NCI-H2196 (cell line): ENCODE data around the gene KBTBD12.

Experiments
- DNase-seq: peaks from one replicate; lab custom pipeline; 2025; ENCODE audit not compliant: unreplicated experiment; lab: John Stamatoyannopoulos, UW

KBTBD12 gene

DNA sequence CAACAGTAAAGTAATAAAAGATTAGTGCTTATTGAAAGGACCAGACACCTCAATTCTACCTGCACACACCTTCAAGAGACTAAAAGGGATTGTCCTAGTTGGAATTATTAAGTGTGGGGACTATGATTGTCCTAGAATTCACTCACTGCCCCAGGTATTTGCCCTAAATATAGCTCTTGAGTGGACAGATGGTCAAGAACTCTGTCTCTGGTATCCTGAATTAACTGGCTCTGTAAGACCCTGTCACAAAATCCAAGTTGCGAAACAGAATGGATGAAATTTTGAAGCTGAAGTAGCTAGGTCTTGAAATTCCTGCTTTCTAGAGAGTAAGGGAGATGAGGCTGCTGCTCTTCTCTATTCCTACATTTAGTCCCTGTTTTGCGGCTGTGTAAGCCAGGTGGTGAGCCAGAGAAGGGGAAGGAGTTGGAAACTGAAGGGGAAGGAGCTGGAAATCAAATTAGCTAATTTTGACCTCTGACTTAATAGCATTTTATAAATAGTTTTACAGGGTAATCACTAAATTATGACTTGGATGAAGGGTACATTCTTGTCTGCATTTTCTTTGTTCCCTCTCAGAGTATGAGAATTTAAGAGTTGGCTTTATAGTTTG is 34.5 kb downstream of the KBTBD12 start:
- DNase-seq = no peak

DNA sequence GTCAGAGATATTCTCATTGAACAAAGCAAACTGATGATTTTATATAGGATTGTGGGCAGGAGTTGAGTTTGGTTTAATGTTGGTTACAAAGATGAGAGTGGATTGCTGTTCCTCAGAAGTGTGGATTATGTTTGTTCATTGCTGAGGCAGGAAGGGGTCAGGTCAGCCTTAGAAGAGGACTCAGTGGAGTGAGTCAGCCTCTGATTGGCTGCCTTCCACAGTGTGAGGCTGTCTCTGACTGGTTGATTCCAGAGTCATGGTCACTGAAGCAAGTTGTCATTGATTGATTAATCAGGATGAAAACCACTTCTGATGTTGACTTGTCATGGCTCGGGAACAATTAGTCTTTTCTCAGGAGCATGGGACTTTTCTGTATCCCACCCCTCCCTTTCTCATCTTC is 36.2 kb downstream of the KBTBD12 start:
- no peak for DNase-seq

DNA sequence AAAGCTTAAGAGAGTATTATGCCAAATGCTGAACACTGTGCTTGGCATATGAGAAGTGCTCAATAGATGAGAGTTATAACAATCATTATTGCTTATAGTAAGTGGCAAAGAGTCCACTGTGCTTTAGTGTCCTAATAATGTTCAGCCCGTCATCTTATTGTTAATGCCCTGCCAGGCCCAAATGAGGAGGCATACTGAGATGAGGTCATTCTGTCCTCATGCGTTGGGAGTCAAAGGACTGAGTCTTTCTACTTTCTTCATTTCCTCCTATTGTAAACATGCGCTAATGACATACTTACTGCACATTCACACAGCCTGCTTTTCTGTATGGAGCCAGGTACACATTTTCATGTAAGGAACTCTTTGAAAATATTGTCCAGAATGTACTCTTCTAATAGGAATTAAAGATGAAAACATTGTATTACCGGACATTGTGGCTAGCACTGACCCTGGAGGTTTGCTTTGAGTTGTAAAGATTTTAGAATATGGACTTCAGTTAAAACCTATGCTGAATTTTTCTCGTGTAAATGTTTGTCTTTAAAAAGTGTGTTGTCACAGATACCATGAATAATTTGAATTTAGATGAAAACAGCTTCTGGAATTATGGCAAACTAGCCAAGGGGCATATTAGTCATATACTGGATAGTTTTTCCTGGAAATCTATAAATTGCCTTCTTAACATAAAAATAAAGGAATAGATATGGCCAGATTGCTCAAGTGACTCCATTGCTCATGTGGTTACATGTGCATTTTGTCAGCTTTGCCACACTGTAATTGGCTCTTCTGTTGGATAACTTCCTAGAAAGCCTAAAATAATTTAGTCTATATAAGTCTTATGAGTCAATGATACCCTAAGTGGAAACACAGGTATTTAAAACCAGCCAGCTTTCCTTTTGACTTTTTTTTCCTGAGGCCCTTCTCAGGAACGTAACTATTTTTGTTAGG is 38.3 kb downstream of the KBTBD12 start:
- no peak for DNase-seq

DNA sequence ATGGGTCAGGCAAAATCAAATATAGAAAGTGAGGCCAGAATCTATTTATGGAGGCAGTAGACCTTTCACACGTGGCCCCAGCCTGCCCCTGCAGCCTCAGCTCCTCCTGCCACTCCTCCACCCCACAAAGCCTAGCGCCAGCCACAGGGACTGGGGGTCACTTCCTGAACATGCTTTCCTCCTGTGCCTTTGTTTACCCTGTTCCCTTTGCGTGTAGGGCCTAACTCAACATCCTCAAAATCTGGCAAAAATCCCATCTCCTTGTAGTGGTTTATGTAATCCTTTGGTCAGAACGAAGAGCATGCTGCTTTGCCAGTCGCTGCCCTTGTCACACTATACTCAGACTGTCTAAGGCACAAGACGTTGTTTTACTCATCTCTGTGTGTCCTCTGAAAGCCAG is 39.6 kb downstream of the KBTBD12 start:
- DNase-seq = no peak

DNA sequence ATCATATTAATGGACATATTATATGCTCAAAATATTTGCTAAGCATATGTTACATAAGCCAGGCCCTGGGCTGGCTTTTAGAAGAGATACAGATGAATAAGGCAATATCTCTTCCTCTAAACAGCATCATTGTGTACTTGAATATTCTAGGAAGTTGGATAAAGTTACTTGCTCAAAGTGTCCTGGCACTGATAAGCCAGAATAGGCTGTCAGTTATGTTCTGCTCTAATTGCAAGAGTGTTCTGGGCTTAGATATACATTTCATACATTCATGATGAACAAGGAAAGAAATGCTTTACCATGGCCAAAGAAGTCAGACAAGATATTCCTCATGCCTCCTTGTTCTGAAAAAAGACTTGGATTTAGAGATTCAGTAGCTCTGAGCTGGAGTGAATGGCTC is 40.7 kb downstream of the KBTBD12 start:
- DNase-seq = no peak

DNA sequence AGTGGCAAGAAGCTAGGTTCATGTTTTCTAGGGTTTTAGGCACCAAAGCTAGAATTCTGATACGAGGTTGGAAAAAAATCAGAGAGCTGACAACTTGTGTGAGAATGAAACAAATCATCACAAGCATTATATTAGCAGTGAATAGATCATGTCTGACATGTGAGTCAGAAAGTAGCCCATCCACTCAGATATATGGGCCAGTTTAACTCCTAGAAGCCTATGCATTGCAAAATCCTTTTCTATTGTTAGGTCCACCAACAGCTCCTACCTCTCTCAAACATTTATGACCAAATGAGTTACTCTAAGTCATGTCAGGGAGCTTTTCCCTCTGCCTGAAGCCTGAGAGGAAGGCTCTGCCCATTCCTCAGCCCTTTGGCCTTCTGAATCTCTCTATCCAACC is 44.0 kb downstream of the KBTBD12 start:
- DNase-seq = no peak

DNA sequence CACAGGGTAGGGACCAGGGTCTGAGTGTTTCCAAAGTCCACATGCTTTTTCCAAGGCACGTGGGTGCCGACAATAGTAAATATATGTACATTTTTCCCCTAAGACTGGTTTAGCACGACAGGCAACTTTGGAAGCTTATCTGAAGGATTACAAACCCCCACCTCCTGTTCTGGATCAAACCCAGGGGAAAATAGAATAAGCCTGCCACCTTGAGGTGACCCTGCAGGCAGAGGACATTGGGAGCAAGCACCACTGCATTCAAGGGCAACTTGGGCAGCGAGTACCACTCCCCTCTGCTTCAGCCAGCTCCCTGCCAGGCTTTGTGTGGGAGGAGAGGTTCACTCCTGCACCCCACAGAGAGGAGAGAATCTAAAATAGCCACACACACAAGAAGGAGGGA is 44.8 kb downstream of the KBTBD12 start:
- peak; percentile 61 for DNase-seq

DNA sequence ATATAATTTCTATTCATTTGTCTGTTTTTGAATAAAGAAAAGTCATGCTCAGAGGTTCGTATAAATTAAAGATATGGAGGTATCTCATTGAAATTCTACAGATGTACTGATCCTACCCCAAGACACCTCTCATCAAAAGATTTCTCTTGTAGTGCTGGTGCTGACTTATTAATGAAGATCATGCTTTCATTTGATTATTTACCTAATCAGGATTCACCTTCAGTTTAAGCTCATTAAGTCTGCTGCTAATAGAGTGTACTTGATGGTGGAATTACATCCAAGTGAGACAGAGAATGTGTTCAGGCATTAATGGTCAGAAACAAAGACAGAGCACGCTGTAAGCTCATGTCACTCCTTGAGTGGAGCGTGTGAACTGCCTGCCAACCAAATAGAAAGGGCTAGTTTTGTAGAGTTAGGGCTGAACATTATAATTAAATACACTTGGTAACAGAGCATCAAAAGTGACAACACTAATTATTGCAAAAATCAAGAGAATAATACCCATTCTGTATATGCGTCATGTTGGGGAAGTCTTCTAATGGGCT is 45.5 kb downstream of the KBTBD12 start:
- no peak for DNase-seq

DNA sequence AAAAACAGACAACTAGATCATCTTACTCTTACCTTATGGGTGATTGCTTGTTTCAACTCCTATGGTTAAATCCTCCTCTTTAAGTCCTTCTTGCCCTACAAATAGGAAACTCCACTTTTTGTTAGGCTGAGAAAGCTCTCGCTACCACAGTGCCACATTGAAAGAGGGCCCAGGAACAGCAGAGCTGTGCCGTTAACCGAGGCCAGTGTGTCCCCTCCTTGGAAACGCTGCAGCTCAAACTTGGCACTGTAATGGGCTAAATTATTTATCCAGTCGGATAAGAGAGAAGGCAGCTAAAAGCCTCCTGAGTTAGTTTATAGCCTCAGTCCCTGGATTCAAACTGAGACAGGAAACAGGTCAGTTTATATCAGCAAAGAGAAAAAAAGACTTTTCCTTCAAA is 46.1 kb downstream of the KBTBD12 start:
- no peak for DNase-seq

DNA sequence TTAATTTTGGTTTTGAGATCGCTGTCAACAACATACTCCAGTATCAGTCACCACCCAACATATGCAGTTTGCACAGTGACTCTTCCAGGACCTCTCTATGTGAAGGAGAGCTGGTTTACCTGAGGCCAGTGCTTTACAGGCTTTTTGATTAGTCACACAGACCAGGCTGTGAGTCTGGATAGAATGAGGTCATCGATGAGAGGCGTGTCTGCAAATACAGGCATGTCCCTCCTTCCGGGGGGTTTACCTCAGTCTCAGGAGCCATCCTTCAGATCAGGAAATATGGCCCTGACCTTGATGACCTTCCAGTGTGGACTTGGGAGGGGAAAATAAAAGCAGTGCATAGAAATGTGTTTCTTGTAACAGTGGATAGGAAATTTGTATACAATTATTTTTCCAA is 46.9 kb downstream of the KBTBD12 start:
- peak; percentile 22 for DNase-seq

DNA sequence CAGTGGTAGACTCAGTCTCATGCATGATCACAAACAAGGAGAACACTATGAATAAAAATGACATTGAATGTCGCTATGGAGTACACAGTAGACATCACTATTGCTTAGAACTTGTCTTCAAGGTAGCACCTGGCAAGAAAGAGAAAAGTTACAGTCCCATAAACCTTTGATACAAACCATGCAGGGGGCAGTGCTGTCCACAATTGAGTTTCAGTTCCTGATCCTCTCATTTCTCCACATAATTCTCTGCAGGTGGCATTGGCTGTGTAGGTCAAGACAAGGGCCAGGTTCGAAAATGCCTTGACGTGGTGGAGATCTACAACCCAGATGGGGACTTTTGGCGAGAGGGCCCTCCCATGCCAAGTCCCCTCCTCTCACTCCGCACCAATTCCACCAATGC is 47.9 kb downstream of the KBTBD12 start:
- DNase-seq = no peak

DNA sequence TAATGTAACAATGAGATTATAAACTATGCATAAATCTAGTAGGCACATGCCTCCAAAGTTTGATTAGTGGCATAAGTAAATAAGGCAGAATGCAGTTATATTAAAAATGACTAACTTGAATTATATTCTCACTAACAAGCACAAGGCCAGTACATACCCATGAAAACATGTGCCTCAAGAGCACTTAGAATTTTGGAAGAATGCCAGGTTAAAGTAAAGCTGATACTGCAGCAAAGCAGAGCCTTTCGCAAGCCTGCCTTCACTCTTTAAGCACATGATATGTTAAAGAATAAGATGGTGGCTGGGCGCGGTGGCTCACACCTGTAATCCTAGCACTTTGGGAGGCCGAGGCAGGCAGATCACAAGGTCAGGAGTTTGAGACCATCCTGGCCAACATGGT is 49.0 kb downstream of the KBTBD12 start:
- peak; percentile 90 for DNase-seq

DNA sequence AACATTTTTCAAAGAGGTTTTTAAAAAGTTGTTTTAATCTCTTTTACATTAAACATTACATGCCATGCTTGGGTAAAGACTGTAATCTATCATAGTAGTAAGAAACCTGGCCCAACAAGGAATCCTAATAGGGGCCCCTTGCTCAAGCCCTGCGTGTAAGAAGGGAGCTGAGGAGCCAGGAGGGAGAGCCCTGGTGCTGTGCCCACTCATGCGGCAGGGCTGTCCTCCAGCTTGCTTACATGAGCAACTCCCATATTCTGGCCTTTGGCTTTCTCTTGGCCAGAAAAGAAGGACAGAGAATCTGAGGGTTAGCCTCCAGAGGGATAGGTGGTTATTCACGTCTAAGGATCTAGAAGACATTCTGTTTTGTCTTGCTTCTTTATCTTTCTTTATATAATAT is 49.8 kb downstream of the KBTBD12 start:
- no peak for DNase-seq

DNA sequence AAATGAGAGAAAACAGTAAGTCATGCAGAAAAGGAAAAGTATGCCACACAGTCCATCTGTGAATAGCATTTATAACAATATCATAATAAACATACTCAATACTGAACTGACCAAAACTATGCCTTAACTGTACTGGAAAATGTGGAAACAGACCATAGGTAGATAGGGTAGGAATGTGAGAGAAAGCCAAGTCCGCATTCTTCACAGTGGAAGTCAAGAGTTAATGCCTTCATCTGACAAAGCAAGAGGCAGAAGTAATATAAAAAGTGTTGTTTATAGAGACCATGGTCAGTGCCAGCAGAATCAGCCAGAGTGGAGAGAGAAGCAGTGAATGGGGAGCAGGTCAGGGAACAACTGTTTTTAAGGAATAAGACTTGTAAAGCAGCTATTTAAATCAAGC is 52.3 kb downstream of the KBTBD12 start:
- no peak for DNase-seq

DNA sequence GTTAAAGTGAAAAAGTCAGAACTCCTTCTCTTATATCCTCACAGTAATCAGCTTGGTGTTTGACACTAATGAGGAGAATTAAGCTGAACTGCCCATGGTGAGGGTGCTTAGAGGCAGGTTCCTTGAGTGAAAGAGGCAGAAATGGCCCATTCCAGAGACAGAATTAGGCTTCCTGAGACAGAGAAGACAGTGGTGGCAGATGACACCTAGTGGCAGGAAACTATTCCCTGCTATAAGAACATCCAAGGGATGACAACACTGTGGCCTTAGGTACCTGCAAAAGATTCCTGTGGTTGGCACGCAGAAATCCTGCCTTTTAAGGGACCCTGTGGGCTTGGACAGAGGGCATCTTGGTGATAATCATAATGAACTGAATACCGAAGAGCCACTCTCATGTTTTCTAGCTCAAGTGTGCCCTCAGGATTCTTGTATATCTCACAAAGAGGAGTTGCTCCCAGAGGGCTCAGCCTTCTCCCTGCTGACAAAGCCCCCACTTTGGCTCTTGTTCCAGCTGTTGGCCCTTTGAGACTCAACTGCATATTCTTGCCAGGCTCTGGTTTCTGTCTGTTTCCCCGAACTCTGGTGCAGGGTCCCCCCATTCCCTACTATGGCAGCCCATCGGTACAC is 56.0 kb downstream of the KBTBD12 start:
- peak; percentile 69 for DNase-seq

DNA sequence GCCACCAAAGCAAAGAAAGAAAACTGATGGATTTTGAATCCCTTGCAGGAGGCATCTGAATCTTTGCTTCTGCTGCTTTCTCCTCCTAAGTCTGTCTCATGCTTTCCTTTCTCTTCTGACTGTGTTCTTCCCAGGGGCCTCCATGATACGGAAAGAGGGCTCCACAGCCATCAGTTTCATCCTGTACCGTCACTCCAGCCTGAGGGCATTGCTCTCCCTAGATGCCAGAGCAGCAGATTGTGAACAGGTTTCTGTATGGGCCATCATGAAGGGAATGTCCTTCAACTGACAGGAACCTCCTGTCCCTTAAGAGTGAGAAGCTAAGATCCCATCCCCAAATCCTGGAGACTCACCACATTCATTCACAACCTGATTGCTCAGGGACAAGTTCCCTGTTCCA is 59.2 kb downstream of the KBTBD12 start:
- no peak for DNase-seq

DNA sequence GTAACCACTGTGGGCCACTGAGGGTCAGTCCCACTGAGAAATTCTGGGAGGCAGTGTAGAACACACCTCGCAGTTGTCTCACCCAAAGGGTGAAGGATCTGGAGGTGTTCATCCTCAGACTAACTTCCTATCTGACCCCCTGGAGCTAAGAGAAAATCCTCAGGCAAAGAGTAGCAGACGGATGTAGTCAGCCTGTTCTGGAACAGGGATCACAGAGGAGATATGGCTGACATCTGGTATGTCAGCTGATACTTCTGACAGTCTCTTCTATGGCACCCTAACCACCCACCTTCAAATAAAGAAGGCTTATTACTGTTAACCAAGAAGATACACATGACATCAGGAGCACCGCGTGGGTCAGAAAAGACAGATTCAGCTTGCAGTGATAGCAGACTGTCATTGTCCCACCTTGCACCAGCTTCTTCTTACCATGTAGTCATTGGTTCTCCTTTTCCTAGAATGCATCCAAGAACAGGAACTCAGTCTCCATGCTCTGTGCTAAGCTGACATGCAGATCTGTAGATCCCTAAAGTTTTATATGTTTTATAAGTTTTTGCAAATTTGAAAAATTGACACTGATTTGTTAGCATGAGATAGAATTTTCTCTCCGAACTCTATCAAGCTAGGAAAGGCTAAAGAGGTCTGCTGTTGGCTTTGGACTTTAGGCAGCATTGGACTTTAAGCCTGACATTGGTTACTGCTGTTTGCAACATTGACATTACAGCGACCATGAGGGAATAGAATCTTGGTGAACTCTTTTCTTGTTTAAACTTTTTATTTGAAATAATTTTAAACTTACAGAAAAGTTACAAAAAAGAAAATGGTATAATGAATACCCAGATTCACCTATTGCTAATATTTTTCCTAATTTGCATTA is 60.4 kb downstream of the KBTBD12 start:
- DNase-seq = no peak

DNA sequence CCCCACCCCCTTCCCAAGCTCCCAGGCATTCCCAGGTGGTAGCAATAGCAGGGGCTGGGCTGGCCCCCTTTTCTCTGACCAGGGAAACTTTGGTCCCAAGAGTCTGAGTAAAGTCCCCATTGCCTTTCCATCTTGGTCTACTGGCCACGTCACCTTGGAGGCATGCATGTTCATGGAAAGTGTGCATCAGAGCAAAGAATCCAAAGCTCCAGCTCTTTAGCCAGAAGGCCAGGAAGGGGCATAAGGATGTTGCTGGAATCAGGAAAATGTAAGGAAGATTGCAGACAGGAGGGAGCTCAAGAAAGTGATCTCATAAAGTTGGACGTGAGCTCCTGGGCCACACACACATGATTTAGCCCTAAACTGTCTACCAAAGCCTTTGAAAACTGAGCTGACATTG is 63.6 kb downstream of the KBTBD12 start:
- DNase-seq = no peak

DNA sequence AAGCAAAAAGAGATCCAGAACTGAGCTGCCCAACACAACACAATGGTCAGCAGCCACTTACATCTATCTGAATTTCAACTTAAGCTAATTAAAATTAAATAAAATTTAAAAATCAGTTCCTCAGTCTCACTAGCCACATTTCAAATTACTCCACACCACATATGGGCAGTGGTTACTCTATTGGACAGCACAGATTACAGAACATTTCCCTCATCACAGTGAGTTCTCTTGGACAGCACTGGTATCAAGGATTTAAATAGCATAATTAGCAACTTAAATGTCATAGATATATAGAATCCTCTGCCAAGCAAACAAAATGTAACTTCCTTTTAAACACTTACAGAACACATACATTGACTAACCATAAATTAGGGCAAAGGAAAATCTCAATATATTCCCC is 64.4 kb downstream of the KBTBD12 start:
- no peak for DNase-seq

DNA sequence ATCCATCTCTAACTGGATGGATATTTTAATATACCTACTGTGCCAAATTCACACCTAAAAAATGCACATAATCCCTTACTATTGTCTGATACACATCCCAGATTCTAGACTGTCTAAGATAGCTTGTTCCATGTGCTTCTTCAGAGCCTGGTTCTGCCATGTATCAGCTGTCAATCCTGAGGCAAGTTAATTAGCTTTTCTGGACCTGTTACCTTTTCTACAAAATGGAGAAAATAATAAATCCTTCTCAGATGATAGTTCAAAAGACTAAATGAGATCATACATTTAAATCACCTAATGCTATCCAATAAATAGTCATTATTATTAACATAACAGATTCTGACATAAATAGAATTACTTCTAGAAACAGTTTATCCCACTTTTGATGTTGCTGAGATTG is 66.1 kb downstream of the KBTBD12 start:
- no peak for DNase-seq

DNA sequence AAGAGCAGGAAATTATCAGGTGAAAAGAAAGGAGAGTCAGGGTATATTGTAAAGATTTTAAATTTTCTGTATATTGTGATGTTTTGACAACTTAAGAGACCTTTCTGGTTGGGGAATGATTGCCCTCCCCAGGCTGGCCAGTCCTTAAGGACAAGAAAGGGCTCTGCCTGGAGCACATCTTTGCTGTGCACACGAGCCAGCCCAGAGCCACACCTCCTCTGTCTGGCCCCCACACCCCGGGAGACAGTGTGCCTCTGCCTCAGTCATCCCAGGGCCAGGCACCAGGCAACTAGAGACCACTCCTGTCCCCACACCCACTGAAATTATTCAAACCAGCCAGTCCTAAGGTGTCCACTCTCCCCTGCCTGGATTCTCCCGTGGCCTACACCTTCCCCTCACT is 67.1 kb downstream of the KBTBD12 start:
- no peak for DNase-seq
